NT2/D1 (cell line): Measurements from ENCODE around the gene FAHD1.

ENCODE experiments used
- SUZ12 ChIP-seq: IDR thresholded peaks from 2 replicates; pipeline ENCODE4 v1.6.1; 2011; ENCODE audit not compliant: insufficient read length, insufficient read depth; ENCODE audit errors: extremely low read depth
- YY1 ChIP-seq: IDR thresholded peaks from 2 replicates; pipeline ENCODE4 v1.6.1; 2011; ENCODE audit not compliant: insufficient read length, insufficient read depth
- ZNF274 ChIP-seq: IDR thresholded peaks from 2 replicates; pipeline ENCODE4 v1.6.1; 2011; ENCODE audit warnings: mild to moderate bottlenecking, low read depth, low read length

DNA sequence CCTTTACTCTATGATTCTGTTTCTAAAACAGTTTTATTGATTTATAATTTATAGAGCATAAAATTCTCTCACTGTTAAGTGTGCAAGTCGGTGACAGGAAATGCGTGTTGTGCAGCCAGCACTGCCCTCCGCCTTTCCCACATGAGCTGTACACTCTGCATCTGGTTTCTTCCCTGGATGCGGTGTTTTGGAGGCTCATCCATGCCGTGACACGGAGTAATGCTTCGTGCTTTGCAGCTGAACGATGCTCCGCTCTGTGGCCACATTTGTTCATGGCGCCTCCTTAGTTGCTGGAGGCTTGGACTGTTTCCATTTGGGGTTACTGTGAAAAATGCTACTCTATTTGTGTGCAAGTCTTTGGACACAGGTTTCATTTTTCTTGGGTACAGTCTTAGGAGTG lies 26.3 kb upstream of the FAHD1 start:
- TF ChIP-seq ZNF274 (no peak), YY1 (no peak), SUZ12 (no peak)
